Measurements from ENCODE around the gene KSR1.
A peak's percentile ranks its signal among the peaks of the same experiment; 100 is the strongest.
"Not testable (repeated sequence)": the region's sequence is repeated elsewhere in the genome, so short reads cannot be mapped to it uniquely, and the experiment has no call there.

Gene KSR1

DNA sequence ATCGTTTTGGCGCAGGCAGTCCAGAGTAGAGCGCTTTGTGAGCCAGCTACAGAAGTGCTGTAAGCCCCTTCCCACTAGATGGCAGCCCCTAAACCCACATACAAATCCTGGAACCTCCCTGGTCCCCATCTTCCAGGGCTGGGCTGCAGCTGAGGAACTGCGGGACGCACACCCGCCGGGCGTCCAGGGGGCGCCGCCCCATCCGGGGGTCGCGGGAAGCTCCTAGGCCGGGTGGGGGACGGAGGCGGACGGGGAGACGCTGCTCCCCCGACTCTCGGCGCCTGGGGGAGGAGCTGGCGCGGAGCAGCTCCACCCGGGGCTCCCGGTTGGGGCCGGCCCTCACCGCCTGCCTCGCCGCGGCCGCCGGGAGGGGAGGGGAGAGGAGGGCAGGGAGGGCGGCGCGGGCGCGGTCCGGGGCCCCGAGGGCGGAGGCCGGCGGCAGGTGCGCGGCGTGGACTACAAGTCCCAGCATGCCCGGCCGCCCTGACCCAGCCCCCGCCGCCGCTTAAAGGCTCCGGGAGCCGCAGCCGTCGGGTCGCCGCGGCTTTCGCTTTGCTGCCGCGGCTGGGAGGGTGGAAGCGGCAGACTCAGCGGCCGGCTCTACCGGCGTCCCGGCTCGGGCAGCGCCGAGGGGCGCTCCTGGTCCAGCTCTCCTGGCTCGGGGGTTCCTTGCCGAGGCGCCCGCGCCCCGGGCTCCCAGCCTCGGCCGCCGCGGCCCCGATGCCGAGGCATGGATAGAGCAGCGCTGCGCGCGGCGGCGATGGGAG is at the start of gene KSR1:
TSS of gene KSR1 (plus strand) at position 535 of the 767 bp plus-strand sequence. CDS start at position 731, 196 bp downstream.
- no peak for DNase-seq (ENCODE audit: low spot score)

DNA sequence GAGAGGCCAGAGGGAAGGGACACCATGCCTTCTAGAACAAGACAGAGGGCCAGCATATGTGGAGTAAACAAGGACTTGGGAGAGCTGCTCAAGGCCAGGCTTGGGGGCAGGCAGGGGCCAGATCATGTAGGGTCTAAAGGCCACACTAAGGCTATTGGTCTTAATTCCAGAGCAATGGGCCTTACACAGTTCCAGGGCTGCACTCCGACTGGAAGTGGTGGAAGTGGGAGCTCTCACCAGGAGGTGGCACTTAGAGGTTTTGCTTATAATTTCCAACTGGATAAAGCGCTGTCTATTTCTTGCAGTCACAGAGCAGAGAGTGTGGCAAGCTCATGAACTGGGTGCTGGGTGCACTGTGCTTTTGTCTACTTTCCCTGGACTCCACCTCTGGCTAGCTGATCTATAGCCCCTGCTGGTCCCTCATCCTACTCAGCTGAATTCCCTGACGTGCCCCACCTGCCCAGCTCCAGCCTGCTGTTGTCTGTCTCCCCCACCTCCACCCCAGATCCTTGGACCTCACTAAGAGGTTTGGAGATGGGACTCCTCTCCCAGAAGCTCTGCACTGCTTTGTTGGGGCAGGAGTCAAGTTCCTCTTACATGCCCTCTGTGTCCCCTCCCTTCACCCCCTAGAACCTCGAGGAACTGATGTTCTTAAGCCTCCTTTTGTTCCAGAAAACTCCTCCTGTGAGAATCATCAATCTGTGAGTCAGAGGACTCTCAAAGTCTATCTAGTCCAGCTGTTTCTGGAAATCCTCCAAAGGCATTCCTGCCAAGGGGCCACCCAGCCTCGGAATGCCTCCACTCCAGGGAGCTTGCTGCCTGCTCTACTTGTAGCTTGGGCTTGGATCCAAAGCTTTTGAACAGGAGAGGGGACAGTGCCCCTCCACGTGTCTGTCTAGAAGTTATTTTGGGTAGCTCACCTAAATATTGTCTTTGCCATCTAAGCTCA is 48.1 kb upstream of the KSR1 start:
- DNase-seq (ENCODE audit: low spot score) = peak; percentile 16

- DNase-seq (ENCODE audit: low spot score) = no peak
These were observed 47.4 kb upstream of the KSR1 start for GRCh38 chr17:27408891-27409290.

DNA sequence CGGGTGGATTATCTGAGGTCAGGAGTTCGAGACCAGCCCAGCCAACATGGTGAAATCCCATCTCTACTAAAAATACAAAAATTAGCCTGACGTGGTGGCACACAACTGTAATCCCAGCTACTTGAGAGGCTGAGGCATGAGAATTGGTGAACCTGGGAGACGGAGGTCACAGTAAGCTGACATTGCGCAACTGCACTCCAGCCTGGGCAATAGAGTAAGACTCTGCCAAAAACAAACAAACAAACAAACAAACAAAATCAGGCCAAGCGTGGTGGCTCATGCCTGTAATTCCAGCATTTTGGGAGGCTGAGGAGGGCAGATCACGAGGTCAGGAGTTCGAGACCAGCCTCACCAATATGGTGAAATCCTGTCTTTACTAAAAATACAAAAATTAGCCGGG is 44.1 kb upstream of the KSR1 start:
- not testable (repeated sequence) for DNase-seq (ENCODE audit: low spot score)

DNA sequence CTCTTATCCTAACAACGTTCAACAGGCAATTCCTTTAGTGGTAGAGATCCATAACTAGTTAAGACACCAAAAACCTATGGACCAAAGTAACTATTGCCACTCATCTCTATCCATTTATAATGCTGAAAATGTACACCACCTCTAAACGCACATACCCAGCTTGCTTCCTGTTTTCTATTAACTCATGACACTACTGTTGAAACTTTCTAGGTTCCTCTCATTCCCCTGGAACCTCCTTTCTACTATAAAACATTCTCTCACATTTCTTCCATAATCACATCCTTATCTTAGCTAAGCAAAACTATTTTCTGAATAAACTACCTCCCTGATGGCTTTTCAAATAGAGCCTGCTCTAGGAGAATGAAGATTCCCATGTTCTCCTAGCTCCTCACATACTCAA is 42.9 kb upstream of the KSR1 start:
- DNase-seq (ENCODE audit: low spot score) = no peak

DNA sequence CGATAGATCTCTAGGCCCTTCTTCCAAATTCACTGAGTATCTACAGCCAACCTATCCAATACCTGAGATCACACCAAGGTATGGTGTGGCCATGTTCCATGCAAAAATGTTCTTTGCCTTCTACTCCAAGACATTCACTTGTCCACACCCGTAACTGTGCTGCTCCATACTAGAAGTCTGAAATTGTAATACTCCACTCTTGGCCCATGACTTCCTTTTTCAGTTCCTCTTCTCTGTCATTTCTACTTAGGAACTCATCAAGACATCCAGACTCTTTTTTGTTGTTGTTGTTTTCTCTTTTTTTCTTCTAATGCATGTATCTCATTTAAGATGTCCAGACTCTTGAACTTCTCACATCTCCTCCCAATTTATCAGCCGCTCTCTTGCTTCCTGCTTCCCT is 42.5 kb upstream of the KSR1 start:
- DNase-seq (ENCODE audit: low spot score) = no peak

DNA sequence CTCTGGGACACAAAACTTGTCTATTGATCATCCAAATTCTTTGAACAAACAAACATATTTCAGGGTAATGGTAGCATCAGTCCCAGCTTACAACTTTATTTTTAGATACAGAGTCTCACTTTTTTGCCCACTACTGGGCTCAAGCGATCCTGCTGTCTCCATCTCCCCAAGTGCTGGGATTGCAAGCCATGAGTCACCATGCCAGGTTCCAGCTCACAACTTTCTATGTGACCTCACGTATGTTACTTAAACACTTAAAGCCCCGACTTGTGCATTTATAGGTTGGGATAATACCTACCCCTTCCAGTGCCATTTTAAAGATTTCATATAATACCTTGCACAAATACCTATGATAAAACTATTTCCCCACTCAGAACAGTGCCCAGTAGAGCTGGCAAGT is 42.0 kb upstream of the KSR1 start:
- no peak for DNase-seq (ENCODE audit: low spot score)

DNA sequence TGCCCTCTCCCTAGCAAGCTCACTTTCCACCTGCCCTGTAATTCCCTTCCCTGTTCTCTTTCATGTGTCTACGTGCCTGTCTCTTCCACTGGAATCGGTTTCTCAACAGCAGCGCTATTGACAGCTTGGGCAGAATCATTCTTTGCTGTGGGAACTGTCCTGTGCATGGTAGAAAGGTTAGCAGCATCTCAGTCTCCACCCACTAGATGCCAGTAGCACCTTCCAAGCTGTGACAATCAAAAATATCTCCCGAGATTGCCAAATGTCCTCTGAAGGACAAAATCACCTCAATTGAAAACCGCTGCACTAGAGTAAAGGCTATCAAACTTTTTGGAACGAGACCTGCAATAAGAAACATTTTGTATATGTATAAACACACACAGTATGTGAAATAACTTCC is 41.6 kb upstream of the KSR1 start:
- no peak for DNase-seq (ENCODE audit: low spot score)

- DNase-seq (ENCODE audit: low spot score) = no peak
These were observed 41.0 kb upstream of the KSR1 start for GRCh38 chr17:27415120-27415795.

GRCh38 chr17:27417596-27418365 is 38.5 kb upstream of the KSR1 start:
- no peak for DNase-seq (ENCODE audit: low spot score)

GRCh38 chr17:27418366-27418615 is 38.0 kb upstream of the KSR1 start:
- no peak for DNase-seq (ENCODE audit: low spot score)

DNA sequence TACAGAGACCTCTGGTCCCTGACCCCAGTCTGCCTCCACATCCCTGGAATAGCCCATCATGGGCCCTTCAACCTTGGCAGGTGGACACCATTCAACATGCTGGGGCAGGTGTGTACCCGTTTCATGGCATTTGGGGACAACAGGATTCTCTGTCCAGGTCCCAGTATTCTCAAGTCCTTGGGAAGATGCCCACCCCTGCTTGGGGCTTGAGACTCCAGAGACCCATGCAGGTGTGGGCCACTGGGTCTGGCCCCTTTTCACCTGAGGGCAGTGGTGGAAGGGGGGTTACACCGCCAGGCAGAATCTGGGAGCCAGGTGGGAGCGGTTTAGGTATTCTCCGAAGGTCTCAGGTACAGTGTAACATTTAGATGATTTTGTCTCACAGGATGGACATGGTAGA is 37.1 kb upstream of the KSR1 start:
- no peak for DNase-seq (ENCODE audit: low spot score)

DNA sequence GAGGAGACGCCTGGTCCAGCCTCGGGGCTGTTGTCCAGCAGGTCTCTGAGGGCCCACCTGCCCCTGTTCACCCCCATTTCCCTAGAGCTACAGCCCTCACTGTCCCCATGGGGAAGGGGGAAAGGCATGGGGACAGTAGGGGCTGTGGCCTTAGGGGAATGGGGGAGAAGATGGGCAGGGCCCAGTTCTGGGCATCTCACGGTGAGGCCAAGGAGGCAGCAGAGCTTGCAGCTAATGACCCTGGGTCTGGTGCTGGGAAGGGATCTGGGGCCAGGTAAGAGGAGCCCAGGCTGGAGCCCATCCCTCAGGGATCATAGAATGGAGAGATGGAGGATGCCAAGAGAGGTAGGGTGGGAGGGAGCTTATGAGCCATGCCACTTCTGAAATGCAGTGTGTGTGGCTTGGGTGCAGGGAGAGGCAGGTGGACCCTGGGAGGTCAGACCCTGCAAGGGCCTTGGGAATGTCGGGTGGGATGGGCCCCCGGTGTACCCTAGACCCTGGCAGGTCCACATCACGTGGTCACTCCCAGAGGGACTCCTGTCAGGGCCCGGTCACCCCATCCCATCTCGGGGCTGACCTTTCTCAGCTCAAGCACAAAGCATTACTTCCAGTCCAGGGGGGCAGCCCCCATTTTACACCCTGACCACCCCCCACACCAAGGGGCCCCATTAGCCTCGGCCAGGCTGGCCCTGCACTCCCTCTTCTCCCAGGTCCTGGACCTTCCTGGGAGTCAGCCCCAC is 35.9 kb upstream of the KSR1 start:
- DNase-seq (ENCODE audit: low spot score) = no peak

DNA sequence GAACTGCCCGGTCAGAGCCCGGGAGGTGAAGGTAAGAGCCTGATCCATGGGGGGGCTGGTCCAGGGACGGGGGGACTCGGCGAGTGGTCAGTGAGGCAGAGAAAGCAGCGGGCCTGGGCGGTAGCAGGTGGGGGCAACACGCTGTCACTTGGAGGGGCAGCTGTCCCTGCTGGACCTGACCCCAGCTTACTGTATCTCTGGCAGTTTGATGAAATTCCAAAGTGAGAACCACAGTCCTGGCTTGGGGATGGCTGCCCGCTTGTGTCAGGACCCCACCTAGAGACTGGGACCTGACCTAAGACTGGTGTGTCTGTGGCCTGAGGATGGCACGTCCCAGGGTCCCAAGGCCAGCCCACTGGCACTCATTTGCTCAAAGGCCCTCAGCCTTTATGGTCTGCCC is 35.1 kb upstream of the KSR1 start:
- DNase-seq (ENCODE audit: low spot score) = no peak

DNA sequence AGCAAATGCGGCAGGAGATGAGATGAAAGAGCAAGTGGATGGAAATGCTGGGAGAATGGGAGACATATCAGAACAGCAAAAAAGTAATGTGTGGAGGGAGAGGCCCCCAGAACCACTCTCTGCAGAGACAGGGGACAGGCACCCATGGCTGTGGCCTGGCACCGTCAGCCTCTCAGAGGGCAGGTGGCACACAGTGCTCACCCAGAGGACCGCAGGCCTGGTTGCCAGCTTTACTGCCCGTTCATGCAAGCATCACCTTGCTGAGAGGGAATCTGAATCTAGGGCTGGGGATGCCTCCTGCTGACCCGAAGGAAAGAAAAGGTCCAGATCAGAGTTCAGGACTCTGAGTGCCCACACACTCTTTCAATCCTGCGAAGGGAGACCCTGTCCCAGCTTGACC is 34.6 kb upstream of the KSR1 start:
- not testable (repeated sequence) for DNase-seq (ENCODE audit: low spot score)

DNA sequence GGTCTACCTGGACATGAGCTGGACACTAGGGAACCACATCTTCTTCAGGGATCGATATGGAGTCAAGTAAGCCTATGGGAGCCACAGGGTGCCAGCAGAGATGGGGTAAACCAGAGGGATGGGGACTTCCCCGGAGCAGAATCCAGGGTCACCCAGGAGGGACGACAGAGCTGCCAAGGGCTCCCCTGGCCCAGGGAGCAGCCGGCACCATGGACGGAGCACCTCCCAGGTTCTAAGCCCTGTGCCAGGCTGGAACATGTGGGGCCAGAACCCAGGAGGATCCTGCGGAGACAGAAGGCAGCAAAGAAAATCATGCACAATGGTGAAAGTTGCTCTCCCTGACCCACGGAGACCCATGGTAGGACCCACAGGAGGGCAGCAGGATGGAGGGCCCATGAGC is 33.6 kb upstream of the KSR1 start:
- DNase-seq (ENCODE audit: low spot score) = no peak

DNA sequence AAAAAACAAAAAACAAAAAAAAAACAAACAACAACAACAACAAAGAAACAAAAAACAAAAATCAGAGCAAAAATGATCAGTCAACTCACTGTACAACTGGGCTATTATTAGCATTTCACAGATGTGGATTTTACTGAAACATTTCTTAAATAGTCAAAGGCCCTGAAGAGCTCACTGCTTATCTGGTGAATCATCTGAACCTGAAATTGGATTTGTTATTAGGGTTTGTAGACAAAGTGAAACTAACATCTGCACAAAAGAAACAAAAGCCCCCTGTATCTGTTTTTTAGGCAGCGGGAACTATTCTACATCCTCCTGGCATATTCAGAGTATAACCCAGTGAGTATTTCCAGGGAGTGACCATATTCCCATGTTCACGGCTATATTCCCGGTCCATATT is 32.6 kb upstream of the KSR1 start:
- no peak for DNase-seq (ENCODE audit: low spot score)

- DNase-seq (ENCODE audit: low spot score) = no peak
These were observed 31.7 kb upstream of the KSR1 start for GRCh38 chr17:27424516-27424915.

- DNase-seq (ENCODE audit: low spot score) = no peak
These were observed 31.3 kb upstream of the KSR1 start for GRCh38 chr17:27424941-27425340.

DNA sequence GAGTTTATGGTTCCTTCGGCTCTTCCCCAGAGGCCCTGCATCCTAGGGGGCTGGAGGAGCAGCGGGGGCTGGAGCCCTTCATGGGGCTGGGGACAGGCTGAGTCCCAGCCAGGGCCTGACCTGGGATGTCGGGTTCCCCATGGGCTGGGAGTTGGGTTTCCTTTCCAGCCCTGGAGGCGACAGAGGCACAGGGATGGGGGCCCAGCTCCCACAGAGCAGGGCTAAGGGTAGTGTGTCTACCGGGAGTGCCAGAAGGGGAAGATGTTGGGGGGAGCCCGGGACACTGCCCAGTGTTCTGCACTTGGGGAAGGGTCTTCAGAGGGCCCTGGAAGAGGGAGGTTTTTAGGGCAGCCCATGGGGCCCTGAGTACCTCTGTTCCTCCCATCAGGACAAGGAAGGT is 30.7 kb upstream of the KSR1 start:
- DNase-seq (ENCODE audit: low spot score) = not testable (repeated sequence)

GRCh38 chr17:27425991-27426390 is 30.3 kb upstream of the KSR1 start:
- no peak for DNase-seq (ENCODE audit: low spot score)
